ENCODE data around the gene CLN6. TPM values are rescaled to one million over a fixed set of nuclear protein-coding genes. Genes with fewer than 3 reads are reported as not detected.

The CLN6 gene
- total RNA-seq, 1 donor from 2014 or later: 37.5 TPM

GRCh38 chr15:68277131-68277602 lies 47.6 kb upstream of the CLN6 start:
- Mint-ChIP-seq H3K4me3 (peak overlapping the region; percentile 93), H3K9me3 (no peaks in the 10 kb centered on the region), H3K27me3 (no peaks in the 10 kb centered on the region), H3K27ac (peak overlapping the region; percentile 96), H3K4me1 (peaks cover 50% of the 10 kb centered on the region), H3K36me3 (ENCODE audit: low read depth) (peaks cover 13% of the 10 kb centered on the region)
- DNase-seq (no peak), ATAC-seq (ENCODE audit: low read depth) (peak; percentile 10)
- intact Hi-C loops (cut with micrococcal nuclease): loop anchor here (1.0 to 10.0 kb wide), 6 partner anchors 22 to 888 kb away; partner anchors contain the start of genes ANP32A, CLN6, GLCE and RNU6-1
- ChIA-PET POLR2A (interaction anchor here (0.9 to 2.5 kb wide), 16 partner anchors 14 to 1773 kb away, joined by 3 to 35 read pairs (median 6); partner anchors contain the start of genes C15orf61, CLN6, PIAS1 and RNU6-1), CTCF (interaction anchor here (1.1 to 3.4 kb wide), 2 partner anchors 24 to 29 kb away, joined by 6 to 14 read pairs; no protein-coding TSS in a partner anchor)
- TF ChIP-seq CTCF (IDR thresholded peaks at IDR 0.05): no peak

- peaks cover 13% of the 10 kb centered on the region for H3K36me3 Mint-ChIP-seq (ENCODE audit: low read depth)
- ATAC-seq (ENCODE audit: low read depth) (no peak), DNase-seq (no peak)
- no peak for TF ChIP-seq CTCF (IDR thresholded peaks at IDR 0.05)
- intact Hi-C loops (cut with micrococcal nuclease): loop anchor here (1.0 to 10.0 kb wide), 6 partner anchors 23 to 888 kb away; partner anchors contain the start of genes ANP32A, CLN6, GLCE and RNU6-1
- CTCF ChIA-PET: interaction anchor here (3.4 kb wide), 1 partner anchor 24 kb away, joined by 14 read pairs; no protein-coding TSS in a partner anchor
- H3K4me3 Mint-ChIP-seq: peak overlapping the region; percentile 93
- H3K27ac Mint-ChIP-seq: peak overlapping the region; percentile 96
- peaks cover 45% of the 10 kb centered on the region for H3K4me1 Mint-ChIP-seq
- H3K9me3 Mint-ChIP-seq: no peaks in the 10 kb centered on the region
- POLR2A ChIA-PET: interaction anchor here (1.3 to 2.5 kb wide), 7 partner anchors 22 to 542 kb away, joined by 3 to 35 read pairs (median 12); partner anchors contain the start of genes CLN6, PIAS1 and RNU6-1
- H3K27me3 Mint-ChIP-seq: no peaks in the 10 kb centered on the region
Measured at GRCh38 chr15:68276668-68277067, 47.1 kb upstream of the CLN6 start.

GRCh38 chr15:68275165-68275746 lies 45.7 kb upstream of the CLN6 start:
- H3K36me3 Mint-ChIP-seq (ENCODE audit: low read depth): peaks cover 10% of the 10 kb centered on the region
- H3K9me3 Mint-ChIP-seq: no peaks in the 10 kb centered on the region
- H3K27me3 Mint-ChIP-seq: no peaks in the 10 kb centered on the region
- DNase-seq (no peak), ATAC-seq (ENCODE audit: low read depth) (no peak)
- H3K27ac Mint-ChIP-seq: no peak overlapping the region
- intact Hi-C loops (cut with micrococcal nuclease): loop anchor here (5.0 to 10.0 kb wide), 2 partner anchors 547 to 890 kb away; partner anchors contain the start of genes ANP32A and GLCE
- ChIA-PET CTCF (interaction anchor here (3.4 kb wide), 1 partner anchor 22 kb away, joined by 14 read pairs; no protein-coding TSS in a partner anchor), POLR2A (no interaction called here)
- H3K4me3 Mint-ChIP-seq: no peak overlapping the region
- peaks cover 32% of the 10 kb centered on the region for H3K4me1 Mint-ChIP-seq
- no peak for TF ChIP-seq CTCF (IDR thresholded peaks at IDR 0.05)

- ChIA-PET POLR2A (interaction anchor here (0.6 kb wide), 1 partner anchor 1196 kb away, joined by 3 read pairs; no protein-coding TSS in a partner anchor), CTCF (no interaction called here)
- intact Hi-C loops (cut with micrococcal nuclease): loop anchor here (10.0 kb wide), 1 partner anchor 890 kb away; the partner anchor contains the start of gene GLCE
- Mint-ChIP-seq H3K27ac (no peak overlapping the region), H3K4me3 (no peak overlapping the region), H3K27me3 (no peaks in the 10 kb centered on the region), H3K4me1 (peaks cover 22% of the 10 kb centered on the region), H3K9me3 (no peaks in the 10 kb centered on the region), H3K36me3 (ENCODE audit: low read depth) (peaks cover 5% of the 10 kb centered on the region)
- ATAC-seq (ENCODE audit: low read depth) (no peak), DNase-seq (no peak)
- no peak for TF ChIP-seq CTCF (IDR thresholded peaks at IDR 0.05)
Measured at GRCh38 chr15:68274201-68274848, 44.8 kb upstream of the CLN6 start.

Data from activated B cell treated with CpG ODN at 0.5 μM for 24 hours (primary cell).